Stimulated activated CD4-positive, alpha-beta T cell treated with anti-CD3 and anti-CD28 coated beads, Interleukin-1b, Interleukin-23, amount 100 ng/mL, for 48 hours (primary cell): ENCODE data around the gene NKX6-2.
"Not testable (repeated sequence)": the region's sequence is repeated elsewhere in the genome, so short reads cannot be mapped to it uniquely, and the experiment has no call there.

Experiments
- DNase-seq: peaks from one replicate; pipeline ENCODE4 v3.0.0-alpha.2; 2020

NKX6-2 gene

DNA sequence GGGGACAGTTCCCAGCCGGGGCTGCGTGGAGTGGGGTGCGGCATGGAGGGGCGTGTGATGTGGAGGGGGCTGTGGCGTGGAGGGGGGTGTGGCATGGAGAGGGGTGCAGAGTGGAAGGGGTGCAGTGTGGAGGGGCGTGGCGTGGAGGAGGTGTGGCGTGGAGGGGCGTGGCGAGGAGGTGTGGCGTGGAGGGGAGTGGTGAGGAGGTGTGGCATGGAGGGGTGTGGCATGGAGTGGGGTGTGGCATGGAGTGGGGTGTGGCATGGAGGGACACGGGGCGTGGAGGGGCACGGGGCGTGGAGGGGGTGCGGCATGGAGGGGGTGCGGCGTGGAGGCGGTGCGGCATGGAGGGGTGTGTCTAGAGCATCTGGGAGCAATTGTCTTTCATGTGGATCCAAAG lies 33.6 kb downstream of the NKX6-2 start:
- DNase-seq: no peak

DNA sequence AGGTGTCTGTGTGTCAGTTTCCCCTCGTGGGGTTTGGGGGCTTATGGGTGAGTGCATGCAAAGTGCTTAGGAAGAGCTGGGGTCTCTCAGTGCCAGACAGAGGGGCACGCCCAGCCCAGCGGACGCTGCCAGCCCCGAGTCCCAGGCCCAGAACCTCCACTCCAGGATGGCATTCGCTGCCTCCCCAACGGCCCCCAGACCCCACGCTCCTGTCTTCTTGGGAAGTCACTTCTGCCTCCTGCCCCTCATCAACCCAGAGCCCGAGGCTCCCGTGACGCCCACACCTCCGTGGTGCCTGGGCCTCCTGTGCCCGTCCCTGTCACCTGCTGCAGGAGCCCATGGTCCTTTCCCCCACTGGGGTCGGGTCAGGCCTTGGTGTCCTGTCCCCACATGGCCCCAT lies 35.0 kb downstream of the NKX6-2 start:
- no peak for DNase-seq

DNA sequence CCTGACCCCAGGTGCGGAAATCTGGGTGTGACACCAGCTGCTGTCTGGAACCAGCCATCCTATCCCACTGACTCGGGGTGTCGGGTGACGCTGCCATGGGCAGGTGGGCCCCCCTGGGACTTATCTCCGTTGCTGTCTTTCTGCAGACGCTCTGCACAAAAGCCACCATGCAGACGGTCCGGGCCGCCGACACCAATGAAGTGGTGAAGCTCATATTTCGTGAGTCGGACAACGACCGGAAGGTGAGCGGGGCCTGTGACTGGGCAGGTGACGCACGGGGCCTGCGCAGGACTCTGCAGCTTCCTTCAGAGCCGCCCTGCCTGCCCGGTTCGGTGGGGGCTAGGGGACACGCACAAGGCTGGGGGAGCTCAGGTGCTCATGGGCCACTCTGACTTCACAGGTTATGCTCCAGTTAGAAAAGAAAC lies 36.6 kb downstream of the NKX6-2 start:
- no peak for DNase-seq

DNA sequence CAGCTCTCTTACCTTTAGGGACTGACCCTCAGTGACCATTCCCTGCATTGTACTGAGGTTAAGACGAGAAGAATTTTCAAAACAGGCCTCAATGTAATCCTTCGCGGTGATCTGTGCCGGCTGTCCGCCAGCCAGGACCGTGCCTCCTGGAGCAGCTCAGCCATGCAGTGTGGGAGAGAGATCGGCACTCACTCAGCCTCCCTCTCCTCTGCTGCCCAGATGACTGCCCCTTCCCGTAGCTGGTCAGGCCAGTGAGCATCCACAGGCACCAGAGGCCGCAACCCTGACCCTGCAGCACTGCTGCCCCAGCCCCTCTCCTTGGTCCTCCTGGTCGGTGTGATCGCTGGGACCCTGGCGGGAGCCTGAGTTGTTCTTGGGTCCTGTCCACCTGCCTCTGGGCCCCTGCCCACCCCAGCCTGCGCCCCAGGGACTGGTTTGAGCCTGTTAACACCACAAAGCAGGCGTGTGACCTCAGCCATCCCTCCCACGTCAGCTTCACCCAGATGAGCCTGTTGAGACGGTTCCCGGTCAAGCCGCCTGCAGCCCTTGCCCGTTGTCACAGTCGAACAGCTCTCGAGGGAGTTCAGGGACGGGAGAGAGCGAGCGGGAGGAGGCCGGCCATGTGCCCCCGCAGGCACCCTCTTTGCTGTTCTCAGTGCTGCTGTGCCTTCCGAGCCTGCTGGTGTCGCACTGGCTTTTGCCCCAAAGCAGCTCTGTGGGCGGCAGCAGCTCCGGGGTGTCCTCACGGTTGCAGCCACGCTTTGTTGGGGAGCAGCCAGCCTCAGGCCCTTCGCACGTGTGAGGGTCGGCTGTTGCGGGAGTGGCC lies 37.2 kb downstream of the NKX6-2 start:
- no peak for DNase-seq

DNA sequence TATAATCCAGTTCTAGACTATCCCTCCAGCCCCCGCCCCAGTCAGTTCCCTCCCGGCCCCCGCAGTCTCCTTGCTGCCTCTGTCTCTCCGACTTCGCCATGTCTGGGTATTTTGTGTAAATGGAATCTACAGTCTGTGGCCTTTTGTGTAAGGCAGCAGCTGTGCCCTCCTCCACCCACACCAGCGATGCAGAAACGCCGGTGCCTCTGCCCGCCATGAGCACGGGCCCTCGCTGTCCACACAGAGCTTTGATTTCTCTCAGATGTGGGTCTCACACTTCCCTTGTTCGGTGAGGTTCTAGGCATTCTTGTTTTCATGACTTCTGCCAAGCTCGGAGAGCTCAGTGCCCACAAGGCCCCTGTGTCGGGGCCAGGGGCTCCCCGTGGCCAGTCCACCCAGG lies 37.8 kb downstream of the NKX6-2 start:
- no peak for DNase-seq

DNA sequence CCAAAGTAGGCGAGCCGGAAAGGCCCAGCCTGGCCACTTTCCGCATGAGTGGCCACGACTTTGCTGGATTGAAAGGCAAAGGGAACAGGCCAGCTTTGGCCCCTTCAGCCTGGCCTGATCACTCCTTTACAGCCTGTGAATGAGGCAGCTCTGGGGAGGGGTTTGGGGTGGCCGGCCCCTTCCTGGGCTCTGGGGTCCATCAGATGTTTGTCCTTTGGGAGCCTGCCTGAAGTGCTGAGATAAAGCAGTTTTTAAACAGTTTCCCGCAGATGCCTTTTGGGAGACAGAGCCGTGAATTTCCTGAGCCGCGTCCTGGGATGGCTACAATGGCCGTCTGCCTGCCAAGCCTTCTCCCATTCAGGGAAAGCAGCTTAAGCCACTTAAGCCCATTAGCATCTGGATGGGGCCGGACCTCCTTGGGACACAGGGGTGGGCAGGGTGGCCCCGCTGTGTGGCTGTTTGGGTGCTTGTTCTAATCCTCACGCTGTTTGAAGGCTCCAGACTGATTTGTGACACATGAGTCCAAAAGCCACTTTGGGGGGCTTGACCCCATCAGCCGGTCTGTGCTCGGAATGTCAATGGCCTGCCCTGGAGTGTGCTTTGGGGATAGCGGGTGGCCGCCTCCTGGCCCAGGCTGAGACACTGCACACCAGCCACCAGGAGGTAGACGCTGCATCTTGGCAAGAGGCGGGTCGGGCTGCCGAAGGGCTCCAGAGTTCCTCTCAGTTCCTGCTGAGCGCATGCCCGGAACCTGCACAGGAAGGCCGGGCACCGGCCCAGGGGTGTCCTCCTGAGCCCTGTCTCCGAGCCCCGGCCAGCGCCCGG lies 38.9 kb downstream of the NKX6-2 start:
- DNase-seq: no peak

DNA sequence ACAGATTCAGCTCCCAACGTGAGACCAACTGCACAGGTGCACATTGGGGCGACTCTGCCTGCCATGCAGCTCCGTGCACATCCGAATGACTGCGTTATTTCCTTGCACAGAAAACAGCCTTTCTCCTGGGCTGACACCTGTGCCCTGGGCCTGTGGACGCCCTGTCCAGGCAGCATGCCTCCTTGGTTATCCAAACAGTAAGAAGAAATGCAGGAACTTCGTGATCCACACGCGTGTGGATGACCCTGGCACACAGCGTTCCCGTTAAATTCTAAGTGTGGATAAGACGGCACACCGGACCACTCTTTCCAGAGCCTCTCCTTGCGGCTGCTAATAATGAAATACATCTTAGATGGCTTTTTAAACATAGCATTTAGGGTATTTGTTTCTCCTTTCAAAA lies 39.6 kb downstream of the NKX6-2 start:
- DNase-seq: no peak

DNA sequence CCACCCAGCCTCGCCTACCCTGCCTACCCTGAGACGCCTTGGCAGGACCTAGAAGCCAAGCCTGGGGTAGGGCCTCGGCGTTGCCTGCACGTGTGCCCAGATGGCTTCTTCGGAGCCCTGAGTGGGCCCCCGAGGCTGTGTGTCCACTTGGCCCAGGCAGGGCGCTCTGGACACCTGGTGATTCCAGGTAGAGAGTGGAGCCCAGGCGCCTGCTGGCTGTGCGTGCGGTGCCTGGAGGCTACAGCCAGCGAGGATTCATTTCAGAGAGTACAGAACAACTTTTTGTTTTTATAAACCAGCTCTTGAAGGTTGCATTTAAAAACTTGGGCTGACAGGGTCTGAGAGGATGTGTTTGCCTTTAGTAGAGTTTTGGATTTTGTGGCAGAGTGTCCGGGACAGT lies 40.0 kb downstream of the NKX6-2 start:
- DNase-seq: no peak

DNA sequence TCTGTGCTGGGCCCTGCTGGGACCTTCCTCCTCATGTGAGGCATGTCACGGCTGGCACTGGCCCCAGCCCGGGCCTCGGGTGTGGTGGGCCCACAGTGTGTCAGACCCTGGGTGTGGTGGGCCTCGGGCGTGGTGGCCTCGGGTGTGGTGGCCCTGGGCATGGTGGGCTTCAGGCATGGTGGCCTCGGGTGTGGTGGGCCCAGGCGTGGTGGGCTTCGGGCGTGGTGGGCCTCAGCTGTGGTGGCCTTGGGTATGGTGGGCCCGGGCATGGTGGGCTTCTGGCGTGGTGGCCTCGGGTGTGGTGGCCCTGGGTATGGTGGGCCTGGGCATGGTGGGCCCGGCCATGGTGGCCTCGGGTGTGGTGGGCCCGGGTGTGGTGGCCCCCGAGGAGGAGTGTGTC lies 40.4 kb downstream of the NKX6-2 start:
- DNase-seq: no peak

DNA sequence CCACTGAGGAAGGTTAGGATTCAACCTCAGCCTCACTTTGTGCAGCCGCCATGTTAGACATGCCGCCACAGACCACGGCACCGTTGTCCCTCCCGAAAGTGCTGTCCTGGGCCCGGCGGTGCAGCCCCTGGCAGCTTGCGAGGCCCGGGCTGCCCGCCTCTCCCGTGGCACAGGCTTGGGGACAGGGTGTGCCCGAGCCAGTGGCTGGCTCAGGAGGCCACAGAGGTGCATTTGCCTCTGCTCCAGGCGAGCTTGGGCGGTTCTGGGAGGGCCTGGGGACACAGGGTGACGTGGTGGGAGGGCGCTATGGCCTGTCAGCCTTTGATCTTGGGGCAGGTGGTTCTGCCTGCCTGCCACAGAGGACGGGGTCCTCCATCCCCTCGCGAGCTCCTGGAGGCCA lies 41.1 kb downstream of the NKX6-2 start:
- DNase-seq: no peak

DNA sequence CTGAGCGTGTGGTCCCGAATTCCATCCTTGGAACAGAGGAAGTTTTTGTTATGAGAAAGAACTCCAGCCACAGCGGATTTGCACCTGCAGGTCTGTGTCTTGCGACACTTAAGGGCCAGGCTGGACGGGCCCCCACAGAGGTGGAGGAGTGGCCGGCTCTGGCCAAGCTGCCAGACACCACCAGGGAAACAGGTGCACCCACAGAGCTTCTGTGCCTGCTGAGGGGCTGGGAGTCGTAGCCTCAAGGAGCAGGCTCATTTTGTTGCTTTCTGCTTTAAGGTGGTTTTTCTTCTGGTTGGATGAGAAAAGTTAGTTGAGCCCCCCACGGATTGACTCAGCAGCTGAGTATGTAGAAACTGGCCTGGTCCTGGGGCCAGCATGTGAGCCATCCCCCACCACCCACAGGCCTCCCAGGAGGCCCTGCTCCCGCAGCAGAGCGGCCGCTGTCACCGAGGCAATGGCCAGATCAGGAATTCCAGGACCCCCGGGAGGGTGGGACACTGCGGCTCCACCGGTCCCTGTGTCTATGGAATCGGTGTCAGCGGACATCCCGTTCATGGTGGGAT lies 41.9 kb downstream of the NKX6-2 start:
- DNase-seq: no peak

DNA sequence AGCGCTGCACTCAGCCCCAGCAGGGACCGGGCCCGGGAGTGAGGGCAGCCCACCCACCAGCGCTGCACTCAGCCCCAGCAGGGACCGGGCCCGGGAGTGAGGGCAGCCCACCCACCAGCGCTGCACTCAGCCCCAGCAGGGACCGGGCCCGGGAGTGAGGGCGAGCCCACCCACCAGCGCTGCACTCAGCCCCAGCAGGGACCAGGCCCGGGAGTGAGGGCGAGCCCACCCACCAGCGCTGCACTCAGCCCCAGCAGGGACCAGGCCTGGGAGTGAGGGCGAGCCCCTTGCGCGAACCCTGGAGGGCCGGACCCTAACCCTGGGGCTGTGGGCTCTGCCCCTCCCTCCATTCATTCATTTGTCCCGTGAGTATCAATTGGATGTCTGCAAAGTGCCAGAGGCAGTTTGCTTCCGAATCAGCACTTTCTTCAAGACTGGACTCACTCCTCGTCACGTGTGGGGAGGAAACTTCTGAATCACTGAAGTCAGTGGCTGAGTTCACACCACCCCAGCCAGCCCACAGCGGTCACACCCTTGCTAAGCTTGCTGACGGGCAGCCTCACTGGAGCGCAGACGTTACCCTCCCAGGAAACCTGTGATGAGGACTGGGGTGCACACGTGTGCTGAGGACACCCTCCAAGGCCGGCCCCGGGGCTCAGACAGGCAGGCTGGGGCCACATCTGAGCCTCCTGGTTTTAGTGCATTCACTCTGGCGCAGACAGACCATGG lies 42.6 kb downstream of the NKX6-2 start:
- DNase-seq: not testable (repeated sequence)

DNA sequence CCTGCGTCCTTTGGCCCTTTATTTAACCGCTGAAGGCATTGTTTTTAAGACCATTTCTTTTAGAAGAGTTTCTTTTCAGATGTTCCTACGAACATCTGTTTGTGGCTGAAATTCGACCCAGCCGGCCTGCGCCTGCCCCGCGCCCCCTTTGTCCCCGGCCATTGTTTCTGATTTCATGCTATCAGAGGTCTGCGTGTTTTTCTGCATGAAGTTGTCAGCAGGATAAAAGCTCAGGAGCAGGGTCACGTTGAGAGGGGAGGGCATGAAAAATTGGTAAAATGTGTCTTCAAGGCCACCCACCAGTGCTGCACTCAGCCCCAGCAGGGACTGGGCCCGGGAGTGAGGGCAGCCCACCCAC lies 43.1 kb downstream of the NKX6-2 start:
- DNase-seq: no peak

DNA sequence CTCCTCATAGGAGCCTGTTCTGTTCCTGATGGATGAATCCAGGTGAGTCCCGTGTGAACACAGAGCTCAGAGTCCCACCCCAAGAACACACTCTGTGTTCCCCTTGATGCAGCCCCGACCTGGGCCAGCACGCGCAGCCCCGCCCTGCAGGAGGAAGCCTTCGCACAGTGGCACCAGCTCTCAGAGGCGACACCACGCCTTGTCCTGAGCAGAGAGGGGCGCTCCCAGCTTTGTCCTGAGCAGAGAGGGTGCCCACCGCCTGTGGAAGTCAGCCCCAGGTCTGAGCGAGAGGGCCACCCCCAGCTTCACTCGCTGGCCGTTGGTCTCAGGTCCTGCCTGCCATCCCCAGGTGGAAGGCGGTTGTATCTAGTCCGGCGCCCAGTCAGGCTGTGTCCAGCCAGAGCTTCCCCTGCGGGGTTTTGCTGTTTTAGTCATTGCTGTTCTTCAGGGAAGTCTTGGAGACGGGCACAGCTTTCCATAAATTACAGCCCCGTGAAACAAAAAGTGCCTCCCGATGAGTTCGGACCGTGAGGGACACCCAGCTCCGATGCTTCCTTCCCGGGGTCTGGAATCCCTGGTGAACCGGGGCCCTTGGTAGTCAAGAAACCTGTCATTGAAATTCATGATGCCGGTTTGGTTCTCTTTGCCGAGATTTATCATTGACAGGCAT lies 43.6 kb downstream of the NKX6-2 start:
- DNase-seq: no peak

DNA sequence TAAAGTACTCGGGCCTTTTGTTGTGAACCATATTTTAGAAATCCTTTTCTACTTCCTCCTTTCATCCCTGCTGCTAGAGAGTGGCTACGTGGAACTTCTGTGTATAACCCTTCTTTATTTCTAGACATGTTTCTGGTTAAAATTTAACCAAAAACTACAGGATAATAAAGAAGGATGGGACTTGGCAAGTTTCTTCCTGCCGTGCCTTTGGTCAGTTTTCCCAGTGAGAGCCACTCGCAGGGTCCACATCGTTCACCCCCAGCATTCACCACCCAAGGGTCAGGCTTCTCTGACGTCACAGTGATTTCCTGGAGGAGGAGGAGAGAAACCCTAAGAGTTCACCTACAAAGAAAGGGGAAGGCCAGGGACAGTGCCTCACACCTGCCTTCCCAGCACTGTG lies 45.4 kb downstream of the NKX6-2 start:
- DNase-seq: no peak

DNA sequence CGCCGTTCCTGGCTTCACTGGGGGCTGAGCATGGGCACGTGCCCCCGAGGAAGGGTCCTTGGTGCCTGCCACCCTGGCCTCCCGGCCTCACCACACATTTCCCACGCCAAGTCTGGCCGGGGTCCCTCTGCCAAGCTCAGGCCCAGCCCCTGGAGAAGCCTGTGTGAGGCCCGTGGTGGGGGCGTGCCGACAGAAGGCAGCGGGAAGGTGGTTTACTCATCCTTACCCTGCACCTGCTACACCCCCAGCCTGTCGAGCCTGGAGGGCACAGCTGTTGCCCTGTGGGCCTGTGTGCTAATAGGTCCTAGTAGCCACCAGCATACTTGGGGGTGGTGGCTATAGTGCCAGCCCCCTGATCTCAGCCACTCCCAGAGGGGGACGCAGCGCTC lies 46.7 kb downstream of the NKX6-2 start:
- DNase-seq: no peak

DNA sequence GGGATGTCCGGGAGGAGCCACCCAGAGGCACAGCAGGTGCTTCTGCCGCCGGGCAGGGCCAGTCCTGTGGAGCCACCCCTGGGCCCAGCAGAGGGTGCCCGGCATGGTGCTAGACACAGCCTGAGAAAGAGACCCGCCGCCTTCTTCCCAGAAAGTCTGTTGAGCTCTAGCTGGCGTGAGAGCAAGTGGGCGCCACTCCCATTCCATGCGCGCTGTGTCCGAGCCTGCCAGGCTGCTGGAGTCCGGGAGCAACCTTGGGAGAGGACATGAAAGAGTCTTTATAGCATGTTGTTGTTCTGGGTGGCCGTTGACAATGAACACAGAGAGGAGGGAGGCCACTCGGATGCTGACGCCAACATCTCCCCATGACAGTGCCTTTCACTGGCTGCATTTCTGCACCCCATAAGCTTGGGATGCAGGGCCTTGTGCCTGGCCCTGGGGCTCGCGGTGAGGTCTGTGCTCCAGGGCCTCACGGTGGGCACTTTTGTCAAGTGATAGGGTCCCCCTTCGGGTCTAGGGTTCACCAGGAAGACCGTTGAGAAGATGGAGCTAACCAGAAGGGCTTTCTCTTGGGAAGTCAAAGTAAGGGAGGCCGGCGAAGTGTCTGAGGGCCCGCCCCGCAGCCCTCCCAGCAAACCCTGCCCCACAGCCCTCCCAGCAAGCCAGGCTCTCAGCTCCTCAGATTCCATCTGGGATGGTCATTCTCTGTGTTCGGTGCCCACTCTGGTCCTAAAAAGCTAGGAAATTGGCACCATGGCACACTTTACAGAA lies 47.3 kb downstream of the NKX6-2 start:
- no peak for DNase-seq

DNA sequence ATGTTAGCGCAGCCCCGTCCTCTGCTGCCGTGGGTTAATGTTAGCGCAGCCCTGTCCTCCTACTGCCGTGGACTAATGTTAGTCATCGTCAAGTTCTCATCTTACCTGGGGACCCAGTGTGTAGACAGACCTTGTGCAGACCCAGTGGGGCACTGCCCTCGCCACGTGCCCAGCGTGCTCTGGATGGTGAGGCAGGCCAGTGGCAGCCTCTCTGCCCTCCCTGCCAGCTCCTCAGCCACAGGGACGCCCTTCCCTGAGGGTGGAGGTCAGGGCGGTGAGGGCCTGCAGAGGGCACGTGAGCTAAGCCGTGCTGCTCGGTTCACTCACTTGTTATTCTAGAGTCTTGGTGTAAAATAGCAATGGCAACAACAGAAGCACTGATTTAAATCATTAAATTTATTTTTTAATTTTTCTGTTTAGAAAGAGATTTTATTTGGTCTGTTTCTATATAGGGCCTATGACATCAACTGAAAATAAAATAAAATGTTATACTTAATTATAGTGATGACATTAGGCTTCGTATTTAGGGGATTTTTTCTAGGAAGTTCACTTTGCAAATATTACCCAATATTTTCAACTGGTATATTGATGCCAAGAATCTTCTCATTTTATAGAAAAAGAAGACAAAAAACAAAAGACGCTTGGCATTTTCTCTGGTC lies 48.4 kb downstream of the NKX6-2 start:
- no peak for DNase-seq

DNA sequence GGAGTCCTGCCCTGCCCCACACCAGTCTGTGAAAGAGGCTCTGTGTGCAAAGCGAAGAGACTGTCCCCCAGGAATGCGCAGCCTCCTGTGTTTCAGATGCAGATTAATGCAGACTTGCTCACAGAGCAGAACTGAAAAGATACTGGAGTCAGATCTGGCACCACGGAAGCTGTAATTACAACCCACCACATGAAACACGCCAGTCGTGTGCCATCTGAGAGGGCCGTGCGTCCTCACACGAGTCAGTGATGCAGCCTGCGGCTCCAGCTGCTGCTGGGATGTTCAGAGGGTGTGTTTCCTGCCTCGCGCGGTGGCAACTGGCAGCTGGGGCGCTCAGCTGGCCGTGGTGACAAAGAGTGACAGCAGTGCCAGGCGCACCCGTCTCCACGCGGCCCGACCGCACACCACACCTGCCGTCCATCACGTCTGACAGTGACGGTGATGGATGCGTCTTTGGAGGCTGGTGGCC lies 50.0 kb downstream of the NKX6-2 start:
- no peak for DNase-seq

DNA sequence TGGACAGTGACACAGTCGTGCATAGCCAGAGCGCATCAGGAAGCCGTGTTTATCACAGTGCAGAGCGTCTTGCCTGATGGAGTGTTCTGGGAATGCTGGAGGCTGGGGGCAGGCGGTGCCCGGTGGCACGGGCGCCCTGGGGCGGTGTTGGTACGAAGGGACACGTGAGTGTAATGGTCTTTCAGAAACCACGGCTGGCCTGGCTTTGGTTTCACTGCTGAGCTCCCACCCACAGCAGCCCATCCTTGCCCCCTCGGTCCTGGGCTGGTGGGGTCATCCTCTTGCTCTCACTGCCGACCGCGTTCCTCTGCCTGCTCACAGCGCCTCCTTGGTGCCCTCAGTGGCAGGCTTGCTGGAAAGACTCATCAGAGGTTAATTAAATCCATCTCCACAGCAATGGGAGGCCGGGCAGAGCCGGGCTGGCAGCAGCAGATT lies 50.6 kb downstream of the NKX6-2 start:
- no peak for DNase-seq

DNA sequence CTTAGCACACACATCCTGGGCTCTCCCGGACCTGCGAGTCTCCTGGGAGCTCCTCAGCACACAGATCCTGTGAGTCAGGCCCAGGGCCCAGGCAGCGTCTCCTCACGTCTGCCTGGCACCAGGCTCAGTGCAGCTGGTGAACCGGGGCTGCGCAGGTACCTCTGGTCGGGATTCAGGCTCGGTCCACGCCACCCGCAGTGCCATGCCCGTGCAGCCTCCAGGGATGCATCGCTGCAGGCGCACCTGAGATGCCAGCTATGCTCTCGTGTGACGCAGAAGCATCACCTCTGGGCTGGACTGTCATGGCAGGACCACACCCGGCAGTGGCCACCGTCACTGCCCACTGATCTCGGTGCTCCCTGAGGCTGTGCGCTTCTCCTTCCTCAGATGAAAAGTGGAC lies 52.0 kb downstream of the NKX6-2 start:
- no peak for DNase-seq
